Left ventricle myocardium inferior (tissue), 1 donor: ENCODE results near the gene ELMO1. TPM values are rescaled to one million over a fixed set of nuclear protein-coding genes. Genes with fewer than 3 reads are reported as not detected.
A peak's percentile ranks its signal among the peaks of the same experiment; 100 is the strongest.

Experiments used
- DNase-seq: peaks from one replicate; pipeline ENCODE4 v3.0.0-alpha.2; 2020
- H3K27ac ChIP-seq: fragments of 200-600 bp; replicated peaks from 2 replicates; pipeline ENCODE4 v1.8.0; 2021
- H3K27me3 ChIP-seq: fragments of 200-600 bp; 2 replicates; pipeline ENCODE4 v1.8.0; 2021; ENCODE audit warnings: low read depth
- H3K36me3 ChIP-seq: fragments of 200-600 bp; 2 replicates; pipeline ENCODE4 v1.8.0; 2021
- H3K4me1 ChIP-seq: fragments of 200-600 bp; 2 replicates; pipeline ENCODE4 v1.8.0; 2021
- H3K4me3 ChIP-seq: fragments of 200-600 bp; 2 replicates; pipeline ENCODE4 v1.8.0; 2021; ENCODE audit warnings: mild to moderate bottlenecking, moderate library complexity
- H3K9me3 ChIP-seq: fragments of 200-600 bp; replicated peaks from 2 replicates; pipeline ENCODE4 v1.8.0; 2021
- CTCF ChIP-seq: fragments of 200-600 bp; IDR thresholded peaks from 2 replicates; pipeline ENCODE4 v1.8.0; 2021; ENCODE audit warnings: antibody characterized with exemption, mild to moderate bottlenecking, borderline replicate concordance
- intact Hi-C: fragments of 100-400 bp; cut with micrococcal nuclease; formaldehyde crosslinking; loops from one replicate; pipeline ENCODE4 v1.11.0; 2022
- total RNA-seq: library from RNA; stranded (reverse); fragmentation: NEBNext Ultra II Directional; extraction: Animal tissue kit (Norgen Biotek cat#: 25700); gene quantifications from one replicate; pipeline ENCODE4 v1.2.1, GENCODE V29; 2021
- donor health status: DM: no; HTN: yes; CAD: no; lungs with severe emphysema.

The ELMO1 gene
- total RNA-seq, 1 donor from 2014 or later, result 10.0 TPM

DNA sequence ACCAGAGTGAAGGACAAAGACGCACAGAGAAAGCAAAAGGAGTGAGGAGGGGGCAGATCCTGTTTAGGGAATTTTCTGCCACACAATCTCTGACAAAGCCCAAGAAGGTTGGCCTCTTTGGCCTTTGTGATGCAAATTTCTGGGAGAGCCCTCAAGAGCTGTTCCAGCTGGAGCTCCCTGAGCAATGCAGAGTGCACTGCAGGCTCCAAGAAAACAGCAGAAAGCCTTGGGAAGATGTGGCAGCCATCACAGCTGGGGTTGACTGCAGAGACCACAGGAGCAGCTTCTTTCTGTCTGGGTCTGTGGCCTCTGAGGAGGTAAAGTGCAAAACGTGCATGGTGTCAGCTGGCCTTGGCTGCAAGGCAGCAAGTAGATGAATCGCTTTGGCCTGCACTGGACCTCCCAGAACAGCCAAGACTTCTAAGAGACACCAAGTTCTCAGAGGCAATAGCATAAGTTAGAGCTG lies 200.2 kb downstream of the ELMO1 start:
- intact Hi-C loops, result no loop called here
- Histone ChIP-seq H3K4me3 (no peak overlapping the region), H3K36me3 (no peaks in the 10 kb centered on the region), H3K27ac (peak overlapping the region; percentile 9), H3K9me3 (peaks cover 5% of the 10 kb centered on the region), H3K27me3 (no peaks in the 10 kb centered on the region), H3K4me1 (peaks cover 7% of the 10 kb centered on the region)
- no peak for TF ChIP-seq CTCF
- DNase-seq, result no peak

DNA sequence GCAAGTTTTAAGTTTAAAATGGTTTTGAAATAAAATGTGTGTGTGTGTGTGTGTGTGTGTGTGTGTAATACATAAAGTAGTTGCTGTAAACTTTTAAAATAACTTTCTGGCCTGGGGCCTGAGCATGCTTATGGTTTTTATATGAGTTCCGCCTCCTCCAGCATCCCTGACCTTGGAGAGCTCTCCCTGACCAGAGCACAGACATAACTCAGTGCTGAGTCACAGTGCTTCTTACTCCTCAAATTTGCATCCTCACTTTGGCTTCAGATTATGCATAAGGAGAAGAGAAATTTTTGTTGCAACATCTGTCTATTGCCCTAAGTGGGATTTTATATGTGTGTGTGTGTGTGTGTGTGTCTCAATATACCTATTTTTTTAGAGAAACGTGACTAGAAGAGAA lies 200.8 kb downstream of the ELMO1 start:
- Histone ChIP-seq H3K4me1 (peaks cover 7% of the 10 kb centered on the region), H3K36me3 (no peaks in the 10 kb centered on the region), H3K27ac (peak overlapping the region; percentile 9), H3K27me3 (no peaks in the 10 kb centered on the region), H3K9me3 (no peaks in the 10 kb centered on the region), H3K4me3 (no peak overlapping the region)
- DNase-seq, result no peak
- TF ChIP-seq CTCF, result no peak
- intact Hi-C loops, result no loop called here

DNA sequence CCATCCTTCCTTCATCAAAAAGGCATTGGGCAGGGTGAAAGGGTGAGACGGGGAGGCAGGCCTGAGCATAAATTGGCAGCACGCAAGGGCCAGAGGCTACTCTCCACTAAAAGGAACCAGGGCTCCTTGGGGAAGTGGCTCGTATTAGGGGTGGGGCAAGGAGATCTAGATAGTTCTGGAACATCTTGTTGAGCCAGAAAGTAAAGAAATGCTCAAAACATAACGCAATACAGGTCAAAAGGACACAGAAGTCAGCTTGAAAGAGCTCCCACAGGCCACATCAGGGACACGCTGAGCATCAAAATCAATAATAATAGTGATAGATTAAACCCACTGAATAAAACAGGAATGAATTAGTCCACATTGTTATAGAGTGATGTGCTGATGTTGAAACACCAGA lies 203.1 kb downstream of the ELMO1 start:
- intact Hi-C loops, result no loop called here
- no peak for DNase-seq
- Histone ChIP-seq H3K4me3 (no peak overlapping the region), H3K27me3 (no peaks in the 10 kb centered on the region), H3K9me3 (no peaks in the 10 kb centered on the region), H3K27ac (no peak overlapping the region), H3K36me3 (no peaks in the 10 kb centered on the region), H3K4me1 (no peaks in the 10 kb centered on the region)
- no peak for TF ChIP-seq CTCF

- Histone ChIP-seq H3K27ac (no peak overlapping the region), H3K9me3 (no peaks in the 10 kb centered on the region), H3K4me3 (no peak overlapping the region), H3K4me1 (no peaks in the 10 kb centered on the region), H3K27me3 (no peaks in the 10 kb centered on the region), H3K36me3 (no peaks in the 10 kb centered on the region)
- no peak for DNase-seq
- intact Hi-C loops, result loop anchor here (10.0 kb wide), 1 partner anchor 598 kb away; no protein-coding TSS in a partner anchor
- TF ChIP-seq CTCF, result no peak
Observed at GRCh38 chr7:37236906-37237305, 211.8 kb downstream of the ELMO1 start.

DNA sequence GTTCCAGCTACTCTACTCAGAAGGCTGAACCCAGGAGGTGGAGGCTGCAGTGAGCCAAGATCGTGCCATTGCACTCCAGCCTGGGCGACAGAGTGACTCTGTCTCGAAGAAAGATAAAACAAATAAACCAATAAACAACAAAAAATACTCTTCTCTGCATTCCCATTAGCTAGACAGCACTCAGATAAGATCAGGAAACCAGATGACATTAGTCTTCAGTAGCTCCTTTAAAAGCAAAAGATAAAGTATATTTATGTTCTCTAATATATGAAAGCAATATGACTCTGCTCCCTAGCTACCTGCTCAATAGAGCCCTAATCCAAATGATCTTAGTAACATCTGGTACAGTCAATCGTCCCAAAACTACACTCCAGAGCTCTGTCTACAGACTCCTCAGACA lies 212.9 kb downstream of the ELMO1 start:
- Histone ChIP-seq H3K4me3 (no peak overlapping the region), H3K4me1 (peaks cover 3% of the 10 kb centered on the region), H3K27me3 (no peaks in the 10 kb centered on the region), H3K36me3 (no peaks in the 10 kb centered on the region), H3K9me3 (no peaks in the 10 kb centered on the region), H3K27ac (no peak overlapping the region)
- no peak for DNase-seq
- TF ChIP-seq CTCF, result no peak
- intact Hi-C loops, result loop anchor here (10.0 kb wide), 1 partner anchor 599 kb away; no protein-coding TSS in a partner anchor
